Activated CD8-positive, alpha-beta memory T cell treated with anti-CD3 and anti-CD28 coated beads for 36 hours (primary cell): ENCODE data around the gene GOLGA8K. TPM values are rescaled to one million over a fixed set of nuclear protein-coding genes. Genes with fewer than 3 reads are reported as not detected.
"Not testable (repeated sequence)": the region's sequence is repeated elsewhere in the genome, so short reads cannot be mapped to it uniquely, and the experiment has no call there.

Experiments
- CTCF ChIA-PET: fragments of 350-600 bp; sonication (Branson Sonifier 250); formaldehyde crosslinking; loops from one replicate; lab custom pipeline; 2021; ENCODE audit warnings: antibody characterized with exemption; lab: Charles Lee
- POLR2A ChIA-PET: fragments of 350-600 bp; sonication (Branson Sonifier 250); formaldehyde crosslinking; loops from one replicate; lab custom pipeline; 2021; ENCODE audit warnings: antibody characterized with exemption; lab: Charles Lee
- total RNA-seq, 2 experiments: library from RNA; stranded (reverse); gene quantifications; one replicate each; pipeline ENCODE4 v1.2.3, GENCODE V29; 2021

The GOLGA8K gene
- total RNA-seq, 2 experiments from 2014 or later: 0.15 to 0.21 TPM

- CTCF ChIA-PET, POLR2A ChIA-PET: not testable (repeated sequence)
Observed at GRCh38 chr15:32361662-32362061, 41.4 kb downstream of the GOLGA8K start.

- POLR2A ChIA-PET, CTCF ChIA-PET: not testable (repeated sequence)
Observed at GRCh38 chr15:32358462-32358861, 44.6 kb downstream of the GOLGA8K start.

GRCh38 chr15:32356909-32357308, 46.2 kb downstream of the GOLGA8K start:
- CTCF ChIA-PET, POLR2A ChIA-PET: not testable (repeated sequence)

GRCh38 chr15:32352748-32353147, 50.3 kb downstream of the GOLGA8K start:
- CTCF ChIA-PET, POLR2A ChIA-PET: not testable (repeated sequence)

GRCh38 chr15:32350563-32351220, 52.4 kb downstream of the GOLGA8K start:
- CTCF ChIA-PET, POLR2A ChIA-PET: not testable (repeated sequence)

GRCh38 chr15:32347037-32347436, 56.1 kb downstream of the GOLGA8K start:
- CTCF ChIA-PET, POLR2A ChIA-PET: not testable (repeated sequence)

GRCh38 chr15:32345978-32346547, 57.0 kb downstream of the GOLGA8K start:
- POLR2A ChIA-PET, CTCF ChIA-PET: not testable (repeated sequence)

GRCh38 chr15:32343921-32344320, 59.2 kb downstream of the GOLGA8K start:
- CTCF ChIA-PET, POLR2A ChIA-PET: not testable (repeated sequence)

Other genes with a start within 250 kb of the GOLGA8K start
- gene GOLGA8O, start 52.3 kb upstream of the GOLGA8K start, total RNA-seq: under 1 TPM; 0.23 to 0.34 TPM
- gene GOLGA8N, start 190.2 kb upstream of the GOLGA8K start, total RNA-seq: 1 to 10 TPM in 1 of 2 experiments, under 1 TPM in 1; 0.65 to 1.0 TPM
- 100 to 1,000 TPM; 108 to 110 TPM for gene ARHGAP11A, start 212.2 kb upstream of the GOLGA8K start, total RNA-seq
- gene SCG5, start 238.4 kb upstream of the GOLGA8K start, total RNA-seq: under 1 TPM; 0.70 to 0.71 TPM